ENCODE data around the gene PIK3CG.

Gene PIK3CG

DNA sequence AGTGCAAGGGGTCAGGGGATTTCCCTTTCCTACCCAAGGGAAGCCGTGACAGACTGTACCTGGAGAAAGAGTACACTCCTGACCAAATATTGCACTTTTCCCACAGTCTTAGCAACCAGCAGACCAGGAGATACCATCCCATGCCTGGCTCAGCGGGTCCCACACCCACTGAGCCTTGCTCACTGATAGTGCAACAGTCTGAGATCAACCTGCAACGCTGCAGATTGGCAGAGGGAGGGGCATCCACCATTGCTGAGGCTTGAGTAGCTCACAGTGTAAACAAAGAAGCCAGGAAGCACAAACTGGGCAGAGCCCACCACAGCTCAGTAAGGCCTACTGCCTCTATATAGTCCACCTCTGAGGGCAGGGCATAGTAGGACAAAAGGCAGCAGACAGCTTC lies 53.9 kb downstream of the PIK3CG start:
- TF ChIP-seq CTCF (IDR thresholded peaks at IDR 0.05), result no peak

GRCh38 chr7:106926892-106927291 lies 61.8 kb downstream of the PIK3CG start:
- TF ChIP-seq CTCF (IDR thresholded peaks at IDR 0.05), result no peak

DNA sequence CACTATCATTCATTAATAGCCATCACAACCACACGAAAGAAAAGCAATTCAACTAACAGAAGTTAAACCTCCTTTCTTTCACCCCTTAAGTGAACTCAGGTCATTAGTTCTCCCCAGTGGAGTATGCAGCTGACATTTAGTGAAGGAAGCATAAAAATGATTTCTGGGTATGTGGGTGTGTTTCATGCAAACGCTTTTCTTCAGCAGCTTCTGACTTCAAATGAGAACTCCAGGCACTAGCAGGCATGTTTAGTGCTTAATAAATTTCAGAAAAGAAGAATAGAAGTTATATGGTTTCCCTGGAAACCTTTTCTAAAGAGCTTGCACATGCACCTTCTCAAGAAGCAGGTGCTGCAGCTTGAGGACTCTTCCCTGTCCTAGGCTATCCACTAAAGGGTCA lies 62.5 kb downstream of the PIK3CG start:
- TF ChIP-seq CTCF (IDR thresholded peaks at IDR 0.05), result no peak

GRCh38 chr7:106936236-106936635 lies 71.2 kb downstream of the PIK3CG start:
- TF ChIP-seq CTCF (IDR thresholded peaks at IDR 0.05), result no peak

- no peak for TF ChIP-seq CTCF (IDR thresholded peaks at IDR 0.05)
Measured at GRCh38 chr7:106938803-106939202, 73.7 kb downstream of the PIK3CG start.

DNA sequence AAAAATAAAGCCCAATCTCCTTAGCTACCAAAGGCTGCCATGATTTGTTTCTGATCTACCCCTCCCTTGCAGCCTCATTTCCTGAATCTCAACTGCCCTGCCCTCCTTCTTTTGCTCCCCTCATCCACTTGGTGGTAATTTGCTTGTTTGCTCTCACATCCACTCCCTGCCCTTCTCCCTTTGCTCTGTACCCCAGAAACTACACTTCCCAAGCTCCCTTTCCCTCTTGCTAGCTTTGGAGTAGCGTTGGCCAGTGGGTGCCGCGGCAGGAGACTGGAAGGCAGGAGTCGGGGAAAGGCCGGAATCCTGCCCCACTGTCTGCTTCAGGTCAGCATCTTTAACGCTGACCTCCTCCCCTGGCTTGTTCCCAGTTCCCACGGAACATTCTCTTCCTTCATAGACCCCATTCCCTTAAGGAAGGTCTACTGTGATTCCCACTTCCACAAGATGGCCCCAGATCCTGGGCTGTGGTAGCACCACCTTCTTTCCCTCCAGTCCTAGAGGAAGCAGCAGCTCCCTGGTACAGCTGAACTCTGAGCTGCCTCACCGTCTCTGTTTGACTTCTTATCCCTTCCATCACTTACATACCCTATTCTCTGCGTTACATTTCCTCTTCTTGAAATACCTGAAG lies 79.1 kb downstream of the PIK3CG start:
- TF ChIP-seq CTCF (IDR thresholded peaks at IDR 0.05), result no peak

GRCh38 chr7:106947244-106947728 lies 82.2 kb downstream of the PIK3CG start:
- peak; percentile 77 for TF ChIP-seq CTCF (IDR thresholded peaks at IDR 0.05)
